ENCODE results near the gene UBA52.
"Not testable (repeated sequence)": the region's sequence is repeated elsewhere in the genome, so short reads cannot be mapped to it uniquely, and the experiment has no call there.

Gene UBA52

GRCh38 chr19:18571564-18572344 lies at the start of gene UBA52:
Gene UBA52, plus strand, starts transcription at chr19:18571857. Its CDS starts 1,444 bp downstream, at chr19:18573301.
- H3K4me3 ChIP-seq (ENCODE audit: low read length): peak within 1 kb of the TSS; percentile 99
- peaks cover 3% of the 10 kb centered on the region; the same call in 1 of the 2 replicates for H4K20me1 ChIP-seq (ENCODE audit: insufficient read depth, low read length)
- peak within 1 kb of the TSS; percentile 38 for H2AFZ ChIP-seq (ENCODE audit: low read length)
- H3K9me3 ChIP-seq (replicated peaks; ENCODE audit: insufficient read depth, low read length): no peaks in the 10 kb centered on the region
- peak within 1 kb of the TSS; percentile 94 for H3K4me2 ChIP-seq (ENCODE audit: low read depth, low read length)
- peaks cover 24% of the 10 kb centered on the region for H3F3A ChIP-seq (ENCODE audit: insufficient read depth, low read length)
- peak; percentile 99 for DNase-seq
- no peaks in the 10 kb centered on the region for H3K27me3 ChIP-seq (replicated peaks; ENCODE audit: insufficient read depth, low read length)
- TF ChIP-seq EZH2 (optimal IDR thresholded peaks at IDR 0.05; ENCODE audit: low read depth, low read length) (no peak), CTCF (IDR thresholded peaks at IDR 0.05; ENCODE audit: low read length) (no peak), EZH2phosphoT487 (IDR thresholded peaks at IDR 0.05; ENCODE audit: low read length) (no peak)
- peak within 1 kb of the TSS; percentile 73; the same call in 1 of the 2 replicates for H3K27ac ChIP-seq (ENCODE audit: low read length)
- no peaks in the 10 kb centered on the region for H3K9me2 ChIP-seq (replicated peaks; ENCODE audit: insufficient read depth, low read length)
- peak within 1 kb of the TSS; percentile 95 for H3K9ac ChIP-seq (ENCODE audit: low read length)
- H3K79me2 ChIP-seq (ENCODE audit: low read length): peaks cover 28% of the 10 kb centered on the region
- peaks cover 9% of the 10 kb centered on the region for H3K4me1 ChIP-seq (ENCODE audit: low read length)
- H3K36me3 ChIP-seq (replicated peaks; ENCODE audit: insufficient read depth, low read length): no peaks in the 10 kb centered on the region; the same call in 1 of the 2 replicates

- peaks cover 18% of the 10 kb centered on the region for H3F3A ChIP-seq (ENCODE audit: insufficient read depth, low read length)
- DNase-seq: peak; percentile 100
- H3K9ac ChIP-seq (ENCODE audit: low read length): peak overlapping the region; percentile 98
- H4K20me1 ChIP-seq (ENCODE audit: insufficient read depth, low read length): peaks cover 27% of the 10 kb centered on the region
- no peaks in the 10 kb centered on the region for H3K27me3 ChIP-seq (replicated peaks; ENCODE audit: insufficient read depth, low read length)
- peak overlapping the region; percentile 86; the same call in 1 of the 2 replicates for H3K27ac ChIP-seq (ENCODE audit: low read length)
- peaks cover 46% of the 10 kb centered on the region for H3K79me2 ChIP-seq (ENCODE audit: low read length)
- peak overlapping the region; percentile 98 for H3K4me3 ChIP-seq (ENCODE audit: low read length)
- H2AFZ ChIP-seq (ENCODE audit: low read length): peak overlapping the region; percentile 35
- TF ChIP-seq EZH2phosphoT487 (IDR thresholded peaks at IDR 0.05; ENCODE audit: low read length) (no peak), EZH2 (optimal IDR thresholded peaks at IDR 0.05; ENCODE audit: low read depth, low read length) (no peak), CTCF (IDR thresholded peaks at IDR 0.05; ENCODE audit: low read length) (no peak)
- no peaks in the 10 kb centered on the region for H3K9me2 ChIP-seq (replicated peaks; ENCODE audit: insufficient read depth, low read length)
- no peaks in the 10 kb centered on the region for H3K9me3 ChIP-seq (replicated peaks; ENCODE audit: insufficient read depth, low read length)
- H3K36me3 ChIP-seq (replicated peaks; ENCODE audit: insufficient read depth, low read length): no peaks in the 10 kb centered on the region
- peak overlapping the region; percentile 38; the same call in 1 of the 2 replicates for H3K4me2 ChIP-seq (ENCODE audit: low read depth, low read length)
- peaks cover 11% of the 10 kb centered on the region for H3K4me1 ChIP-seq (ENCODE audit: low read length)
Observed at GRCh38 chr19:18522124-18522861, 49.4 kb upstream of the UBA52 start.

- H3K9me3 ChIP-seq (replicated peaks; ENCODE audit: insufficient read depth, low read length); H3K36me3 ChIP-seq (replicated peaks; ENCODE audit: insufficient read depth, low read length); H3K27me3 ChIP-seq (replicated peaks; ENCODE audit: insufficient read depth, low read length); H3K9me2 ChIP-seq (replicated peaks; ENCODE audit: insufficient read depth, low read length); DNase-seq: not testable (repeated sequence)
- peak overlapping the region; percentile 51; the same call in 1 of the 2 replicates for H3K4me3 ChIP-seq (ENCODE audit: low read length)
- peaks cover 39% of the 10 kb centered on the region for H3K79me2 ChIP-seq (ENCODE audit: low read length)
- H2AFZ ChIP-seq (ENCODE audit: low read length): peak overlapping the region; percentile 35
- peak overlapping the region; percentile 69 for H3K9ac ChIP-seq (ENCODE audit: low read length)
- peaks cover 12% of the 10 kb centered on the region for H3K4me1 ChIP-seq (ENCODE audit: low read length)
- peaks cover 18% of the 10 kb centered on the region for H3F3A ChIP-seq (ENCODE audit: insufficient read depth, low read length)
- H4K20me1 ChIP-seq (ENCODE audit: insufficient read depth, low read length): peaks cover 21% of the 10 kb centered on the region
- peak overlapping the region; percentile 26; the same call in 1 of the 2 replicates for H3K27ac ChIP-seq (ENCODE audit: low read length)
- peak overlapping the region; percentile 38; the same call in 1 of the 2 replicates for H3K4me2 ChIP-seq (ENCODE audit: low read depth, low read length)
Observed at GRCh38 chr19:18522862-18523440, 48.7 kb upstream of the UBA52 start.

Measured in MM.1S (cell line).